Fibroblast of skin of back (primary cell): ENCODE results near the gene SORBS2. TPM values are rescaled to one million over a fixed set of nuclear protein-coding genes. Genes with fewer than 3 reads are reported as not detected.

Experiments used
- DNase-seq: peaks from one replicate; pipeline ENCODE4 v3.0.0-alpha.2; 2013
- polyA plus RNA-seq, 2 experiments: library from polyadenylated mRNA; unstranded; fragments of 120-200 nt; gene quantifications; one replicate each; pipeline ENCODE4 v1.2.1, GENCODE V29; 2013; ENCODE audit not compliant: insufficient read length in 2 of 2

Gene SORBS2, protein sequence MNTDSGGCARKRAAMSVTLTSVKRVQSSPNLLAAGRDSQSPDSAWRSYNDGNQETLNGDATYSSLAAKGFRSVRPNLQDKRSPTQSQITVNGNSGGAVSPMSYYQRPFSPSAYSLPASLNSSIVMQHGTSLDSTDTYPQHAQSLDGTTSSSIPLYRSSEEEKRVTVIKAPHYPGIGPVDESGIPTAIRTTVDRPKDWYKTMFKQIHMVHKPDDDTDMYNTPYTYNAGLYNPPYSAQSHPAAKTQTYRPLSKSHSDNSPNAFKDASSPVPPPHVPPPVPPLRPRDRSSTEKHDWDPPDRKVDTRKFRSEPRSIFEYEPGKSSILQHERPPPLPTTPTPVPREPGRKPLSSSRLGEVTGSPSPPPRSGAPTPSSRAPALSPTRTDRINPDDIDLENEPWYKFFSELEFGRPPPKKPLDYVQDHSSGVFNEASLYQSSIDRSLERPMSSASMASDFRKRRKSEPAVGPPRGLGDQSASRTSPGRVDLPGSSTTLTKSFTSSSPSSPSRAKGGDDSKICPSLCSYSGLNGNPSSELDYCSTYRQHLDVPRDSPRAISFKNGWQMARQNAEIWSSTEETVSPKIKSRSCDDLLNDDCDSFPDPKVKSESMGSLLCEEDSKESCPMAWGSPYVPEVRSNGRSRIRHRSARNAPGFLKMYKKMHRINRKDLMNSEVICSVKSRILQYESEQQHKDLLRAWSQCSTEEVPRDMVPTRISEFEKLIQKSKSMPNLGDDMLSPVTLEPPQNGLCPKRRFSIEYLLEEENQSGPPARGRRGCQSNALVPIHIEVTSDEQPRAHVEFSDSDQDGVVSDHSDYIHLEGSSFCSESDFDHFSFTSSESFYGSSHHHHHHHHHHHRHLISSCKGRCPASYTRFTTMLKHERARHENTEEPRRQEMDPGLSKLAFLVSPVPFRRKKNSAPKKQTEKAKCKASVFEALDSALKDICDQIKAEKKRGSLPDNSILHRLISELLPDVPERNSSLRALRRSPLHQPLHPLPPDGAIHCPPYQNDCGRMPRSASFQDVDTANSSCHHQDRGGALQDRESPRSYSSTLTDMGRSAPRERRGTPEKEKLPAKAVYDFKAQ (N-terminal part only)
- polyA plus RNA-seq (2013, experiment 1 of 2; ENCODE audit: insufficient read length), result 80.2 TPM
- polyA plus RNA-seq (2013, experiment 2 of 2; ENCODE audit: insufficient read length), result 119 TPM

GRCh38 chr4:185811509-185812364 lies at the start of gene SORBS2:
SORBS2 (minus strand) TSS chr4:185812194; CDS start chr4:185690571, 121,623 bp downstream.
- DNase-seq, result no peak

GRCh38 chr4:185859111-185859510 lies 47.1 kb upstream of the SORBS2 start:
- DNase-seq, result peak; percentile 66

DNA sequence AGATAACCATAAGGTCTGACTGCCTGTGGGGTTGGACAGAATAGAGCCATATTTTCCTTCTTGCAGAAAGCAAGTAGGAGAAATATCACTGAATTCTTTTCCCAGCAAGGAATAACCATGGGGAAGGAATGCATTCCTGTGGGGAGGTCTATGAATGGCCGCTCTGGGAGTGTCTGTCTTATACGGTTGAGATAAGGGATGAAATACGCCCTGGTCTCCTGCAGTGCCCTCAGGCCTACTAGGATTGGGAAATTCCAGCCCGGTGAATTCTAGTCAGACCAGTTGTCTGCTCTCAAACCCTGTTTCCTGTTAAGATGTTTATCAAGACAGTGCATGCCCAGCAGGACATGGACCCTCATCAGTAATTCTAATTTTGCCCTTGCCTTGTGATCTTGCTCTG lies 45.6 kb upstream of the SORBS2 start:
- peak; percentile 63 for DNase-seq

GRCh38 chr4:185853841-185854240 lies 41.8 kb upstream of the SORBS2 start:
- DNase-seq, result no peak

DNA sequence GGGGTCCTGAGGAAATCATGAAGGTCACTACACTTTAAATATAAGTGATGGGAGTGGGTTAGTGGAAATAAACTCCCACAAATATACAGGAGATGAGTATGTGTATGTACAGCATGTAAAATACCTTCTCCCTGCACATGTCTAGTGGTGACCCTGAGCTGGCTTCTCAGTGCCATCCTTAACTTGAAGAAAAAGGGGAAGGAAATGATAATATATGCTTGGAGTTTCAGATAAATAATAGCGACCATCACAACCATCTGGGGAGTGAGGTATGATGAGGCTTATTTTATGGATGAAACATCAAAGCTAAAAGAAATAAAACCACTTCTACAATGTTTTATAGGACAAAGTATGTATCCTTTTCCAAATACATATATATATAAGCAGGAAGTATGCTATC lies 41.0 kb upstream of the SORBS2 start:
- DNase-seq, result no peak

DNA sequence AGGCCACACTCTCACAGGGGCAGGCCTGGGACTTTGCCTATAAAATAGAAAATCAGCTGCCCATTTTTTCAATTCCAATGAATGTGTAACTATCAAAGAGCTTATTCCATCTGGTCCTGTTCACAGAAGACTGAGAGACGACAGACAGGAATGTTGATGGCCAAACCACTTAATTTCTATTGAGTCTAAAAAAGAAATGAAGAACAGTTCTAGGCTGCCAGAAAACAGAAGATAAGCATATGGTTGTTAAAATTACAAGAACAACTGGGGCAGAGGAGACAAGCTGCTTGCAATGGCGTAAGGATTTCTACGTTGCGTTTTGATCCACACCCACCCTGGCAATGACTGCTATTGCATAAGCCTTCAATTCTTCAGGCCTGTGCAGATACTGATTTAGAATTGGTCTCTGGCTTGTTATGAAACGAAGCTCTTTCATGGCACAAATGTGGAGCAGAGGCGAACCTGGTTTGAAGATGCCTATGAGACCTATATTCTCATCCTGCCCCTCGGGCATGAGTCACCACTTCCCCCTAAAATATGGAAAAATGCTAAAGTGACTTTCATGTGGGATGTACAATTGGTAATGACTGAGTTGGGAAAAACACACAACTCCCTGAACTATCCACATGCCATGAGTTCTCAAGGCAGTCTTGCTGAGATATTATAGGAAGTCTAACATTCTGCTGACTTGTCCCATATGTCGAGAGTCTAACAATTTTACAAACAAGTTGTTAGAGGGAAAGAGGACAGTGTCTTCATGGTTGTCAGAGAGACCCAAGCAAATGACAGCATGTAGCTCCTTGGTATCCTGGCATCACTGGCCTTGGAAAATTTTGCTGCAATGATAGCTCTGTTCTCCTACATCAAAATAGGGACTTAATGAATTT lies 37.9 kb upstream of the SORBS2 start:
- peak; percentile 50 for DNase-seq

DNA sequence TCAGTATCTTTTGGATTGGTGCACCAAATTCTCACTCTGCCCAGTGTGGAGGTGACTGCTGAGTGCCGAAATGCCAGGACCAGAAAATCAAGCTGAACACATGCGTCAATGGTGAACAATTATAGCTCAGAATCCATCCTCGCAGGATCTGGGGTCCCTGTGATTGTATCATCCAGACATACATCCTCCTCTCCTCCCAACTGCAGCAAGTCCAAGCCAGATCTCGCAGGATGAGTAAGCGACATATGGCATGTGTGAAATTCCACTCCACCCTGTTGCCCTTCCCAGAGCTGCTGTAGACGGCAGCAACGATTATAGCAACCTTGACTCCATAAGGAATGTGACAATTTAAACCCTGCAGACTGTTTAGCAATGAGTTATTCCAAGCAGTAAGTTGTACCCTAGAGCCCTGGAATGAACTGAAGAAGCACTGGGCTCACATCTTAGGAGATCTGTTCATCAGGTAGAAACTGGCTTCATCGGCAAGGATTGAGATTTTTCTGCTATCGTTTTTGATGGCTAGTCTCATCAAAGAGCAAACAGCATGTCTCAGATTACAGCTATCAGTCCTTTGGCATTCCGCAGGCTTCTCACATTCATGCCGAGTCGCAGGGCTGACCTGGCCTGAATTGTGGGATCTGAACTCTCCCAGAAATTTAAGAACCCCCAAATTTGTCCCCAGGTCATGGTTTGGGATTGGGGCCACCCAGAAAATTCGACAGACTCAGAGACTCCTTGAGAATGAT lies 35.5 kb upstream of the SORBS2 start:
- DNase-seq, result peak; percentile 99

GRCh38 chr4:185846505-185847150 lies 34.6 kb upstream of the SORBS2 start:
- peak; percentile 81 for DNase-seq

- no peak for DNase-seq
Measured at GRCh38 chr4:185845966-185846365, 34.0 kb upstream of the SORBS2 start.

DNA sequence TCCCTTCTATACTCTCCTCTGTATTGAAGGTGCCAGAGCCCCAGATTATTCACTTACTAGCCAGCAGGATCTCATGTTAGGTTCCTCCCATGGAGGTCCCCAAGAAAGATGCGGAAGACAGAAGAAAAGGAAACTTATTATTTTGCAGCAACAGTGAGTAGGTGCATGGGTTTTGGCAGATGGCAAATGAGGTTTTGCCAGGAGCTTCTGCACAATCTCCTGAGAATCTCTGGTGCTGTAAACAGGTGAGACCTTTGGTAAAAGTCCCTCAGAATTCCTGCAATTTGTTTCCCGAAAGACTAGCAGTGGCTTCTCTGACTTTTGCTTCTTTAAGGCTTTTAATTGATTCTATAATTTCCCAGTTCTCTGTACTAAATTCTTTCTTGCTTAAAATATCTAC lies 29.5 kb upstream of the SORBS2 start:
- no peak for DNase-seq

DNA sequence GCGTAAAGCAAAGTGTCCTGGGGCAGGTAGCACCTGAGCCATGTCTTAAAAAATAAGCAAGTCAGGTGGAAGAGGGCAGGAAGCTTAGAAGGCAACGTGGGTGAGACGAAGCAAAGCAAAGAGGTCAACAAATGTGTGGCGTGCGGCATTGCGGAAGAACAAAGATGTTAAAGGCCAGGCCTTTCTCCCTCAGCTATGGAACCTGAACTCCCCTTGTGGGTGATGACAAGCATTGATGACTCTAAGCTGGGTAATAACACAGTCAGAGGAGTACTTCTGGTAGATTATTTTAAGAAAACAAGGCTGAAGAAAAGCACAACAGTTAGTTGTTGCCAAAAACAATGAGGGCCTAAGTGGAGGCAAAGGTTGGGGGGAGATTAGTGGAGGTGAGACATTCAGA lies 29.0 kb upstream of the SORBS2 start:
- no peak for DNase-seq

DNA sequence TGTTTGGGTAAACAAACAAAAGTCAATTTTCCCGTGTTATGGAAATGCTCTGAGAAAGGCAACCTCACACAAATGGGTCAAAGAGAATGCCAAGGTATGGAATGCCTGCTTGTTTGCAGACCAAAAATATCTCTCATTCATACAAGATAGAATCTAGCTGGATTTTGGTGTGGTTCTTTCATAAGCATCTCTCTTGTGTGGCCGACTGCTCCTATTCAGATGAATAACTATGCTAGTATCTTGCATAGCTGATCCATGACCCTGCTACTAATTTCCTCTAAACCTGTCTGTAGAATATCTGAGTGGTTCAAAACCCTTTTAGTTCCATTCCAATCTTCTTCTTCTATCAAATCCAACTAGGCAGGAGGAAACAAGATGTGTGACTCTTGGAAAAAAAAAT lies 28.2 kb upstream of the SORBS2 start:
- no peak for DNase-seq

DNA sequence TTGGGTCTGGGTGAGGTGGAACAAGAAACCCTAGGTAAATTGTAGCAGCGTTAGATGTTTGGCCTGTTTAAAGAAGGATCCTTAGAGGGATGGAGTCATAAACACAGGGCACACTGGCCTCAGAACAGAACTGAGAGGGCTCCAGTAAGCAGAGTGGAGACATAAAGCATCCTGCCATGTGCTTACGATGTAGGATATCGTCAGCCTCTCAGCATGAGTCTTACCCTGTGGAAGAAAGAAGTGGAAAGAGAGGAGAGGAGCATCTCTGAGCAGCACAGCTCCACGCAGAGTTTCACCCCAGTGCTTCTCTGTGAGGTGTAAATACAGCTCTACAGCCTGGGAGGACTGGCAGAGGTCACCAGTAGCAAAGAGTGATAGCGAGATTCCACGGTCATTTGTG lies 27.8 kb upstream of the SORBS2 start:
- peak; percentile 40 for DNase-seq

- peak; percentile 98 for DNase-seq
Measured at GRCh38 chr4:185839194-185839712, 27.3 kb upstream of the SORBS2 start.

GRCh38 chr4:185838514-185839193 lies 26.7 kb upstream of the SORBS2 start:
- DNase-seq, result no peak

DNA sequence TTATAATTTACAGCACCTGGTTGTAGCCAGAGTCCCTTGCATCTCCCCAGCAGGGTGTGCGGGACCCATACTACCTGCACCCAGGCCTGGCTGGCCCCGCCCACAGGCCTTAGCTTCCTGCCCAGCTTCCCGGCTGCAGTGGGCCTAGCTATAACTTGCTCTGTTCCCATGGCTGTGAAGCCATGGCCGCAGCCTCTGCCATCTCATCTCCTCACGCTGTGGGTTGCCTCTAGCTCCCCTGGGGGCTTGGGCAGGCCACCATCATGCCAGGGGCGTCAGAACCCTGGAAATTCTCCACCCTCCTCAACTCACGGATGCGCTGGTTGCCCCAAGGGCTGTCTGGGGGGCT lies 26.1 kb upstream of the SORBS2 start:
- no peak for DNase-seq

- DNase-seq, result no peak
Measured at GRCh38 chr4:185837415-185838103, 25.6 kb upstream of the SORBS2 start.
